HG02884 (cell line): ENCODE results near the gene GAK.

Experiments
- ATAC-seq: cut with Tn5 transposase; IDR thresholded peaks from one replicate; pipeline ENCODE4 v1.9.1; 2021; ENCODE audit warnings: mild to moderate bottlenecking, moderate library complexity; ENCODE audit not compliant: unreplicated experiment

GAK gene

DNA sequence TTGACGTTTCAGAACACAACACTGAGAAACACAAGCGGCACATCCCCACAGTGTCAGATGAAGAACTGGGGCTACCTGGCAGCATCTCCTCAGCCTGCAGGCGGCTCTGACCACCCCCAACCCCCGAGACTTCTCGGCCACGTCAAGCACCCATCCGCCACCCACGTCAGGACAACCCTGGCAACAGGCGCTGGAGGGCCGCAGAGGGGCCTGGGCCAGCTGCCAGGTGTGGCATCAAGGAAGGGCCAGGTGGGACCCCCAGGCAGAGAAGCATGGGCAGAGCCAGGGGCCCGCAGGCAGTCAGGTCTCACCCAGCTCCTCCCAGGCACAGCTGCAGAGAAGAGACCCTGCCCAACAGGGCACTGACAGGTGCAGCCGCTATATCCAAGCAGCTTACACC, 22.3 kb downstream of the GAK start:
- ATAC-seq, result no peak

DNA sequence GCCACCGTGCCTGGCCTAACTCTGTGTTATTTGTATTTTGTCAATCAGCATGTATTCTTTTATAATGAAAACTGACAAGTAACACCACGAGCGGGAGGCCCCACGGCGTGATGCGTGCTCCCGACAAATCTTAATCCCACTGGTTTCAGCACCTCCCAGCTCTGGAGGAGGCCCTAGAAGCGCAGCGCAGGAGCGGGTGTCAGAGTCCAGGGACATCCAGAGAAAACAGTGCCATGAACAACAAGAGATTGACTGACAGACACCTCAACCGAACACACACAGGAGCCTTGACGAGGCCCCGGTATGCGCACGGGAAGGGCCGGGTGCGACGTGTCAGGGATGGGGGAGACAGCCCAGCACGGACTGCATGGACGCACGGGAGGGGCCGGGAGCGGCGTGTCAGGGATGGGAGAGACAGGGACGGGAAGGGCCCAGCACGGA, 23.0 kb downstream of the GAK start:
- no peak for ATAC-seq

DNA sequence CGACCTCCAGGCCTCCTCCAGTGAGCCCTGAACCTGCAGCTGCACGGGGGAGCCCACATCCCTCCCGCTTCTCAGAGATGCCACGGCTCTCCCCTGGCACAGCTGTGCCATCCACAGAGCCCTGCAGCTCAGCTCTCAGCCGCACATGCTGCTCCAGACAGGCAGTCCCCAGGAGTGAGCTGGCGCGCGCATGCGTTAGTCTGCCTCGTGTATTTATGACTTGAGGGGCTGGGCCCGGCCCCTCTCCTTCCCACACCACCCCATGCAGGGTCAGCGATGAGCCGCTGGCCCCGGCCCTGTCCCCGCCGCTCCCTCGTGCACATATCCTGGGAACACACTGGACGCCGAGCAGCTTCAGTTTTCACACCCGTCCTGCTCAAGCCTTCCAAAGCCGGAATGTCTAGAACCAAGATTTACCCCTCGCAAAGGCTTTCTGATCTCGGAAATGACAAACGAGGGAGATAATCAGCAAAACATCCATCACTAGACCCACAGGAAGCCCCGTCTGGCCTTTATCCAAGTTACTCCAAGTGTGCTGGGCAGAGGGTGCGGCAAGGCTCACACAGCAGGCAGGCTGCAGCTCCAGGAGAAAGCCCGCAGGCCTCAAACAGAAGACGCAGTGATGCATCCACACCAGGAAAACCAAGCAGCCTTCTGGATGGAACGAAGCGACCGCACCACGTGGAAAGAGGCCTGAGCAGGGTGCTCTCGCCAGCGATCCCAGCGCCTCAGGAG, 24.3 kb downstream of the GAK start:
- no peak for ATAC-seq

DNA sequence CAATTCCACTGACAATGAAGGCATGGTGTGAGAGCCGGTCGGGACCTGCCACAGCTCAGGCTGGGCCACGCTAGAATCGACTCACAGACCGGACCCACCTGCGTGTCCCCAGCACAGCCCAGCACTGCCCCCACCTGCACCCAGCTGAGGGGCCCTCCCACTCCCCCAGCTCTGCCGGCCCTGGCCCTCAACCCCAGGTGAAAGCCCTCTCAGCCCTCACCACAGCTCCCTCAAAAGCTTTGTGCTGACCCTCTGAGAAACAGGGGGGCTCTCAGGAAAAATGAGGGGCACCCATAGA, 25.1 kb downstream of the GAK start:
- ATAC-seq, result no peak

DNA sequence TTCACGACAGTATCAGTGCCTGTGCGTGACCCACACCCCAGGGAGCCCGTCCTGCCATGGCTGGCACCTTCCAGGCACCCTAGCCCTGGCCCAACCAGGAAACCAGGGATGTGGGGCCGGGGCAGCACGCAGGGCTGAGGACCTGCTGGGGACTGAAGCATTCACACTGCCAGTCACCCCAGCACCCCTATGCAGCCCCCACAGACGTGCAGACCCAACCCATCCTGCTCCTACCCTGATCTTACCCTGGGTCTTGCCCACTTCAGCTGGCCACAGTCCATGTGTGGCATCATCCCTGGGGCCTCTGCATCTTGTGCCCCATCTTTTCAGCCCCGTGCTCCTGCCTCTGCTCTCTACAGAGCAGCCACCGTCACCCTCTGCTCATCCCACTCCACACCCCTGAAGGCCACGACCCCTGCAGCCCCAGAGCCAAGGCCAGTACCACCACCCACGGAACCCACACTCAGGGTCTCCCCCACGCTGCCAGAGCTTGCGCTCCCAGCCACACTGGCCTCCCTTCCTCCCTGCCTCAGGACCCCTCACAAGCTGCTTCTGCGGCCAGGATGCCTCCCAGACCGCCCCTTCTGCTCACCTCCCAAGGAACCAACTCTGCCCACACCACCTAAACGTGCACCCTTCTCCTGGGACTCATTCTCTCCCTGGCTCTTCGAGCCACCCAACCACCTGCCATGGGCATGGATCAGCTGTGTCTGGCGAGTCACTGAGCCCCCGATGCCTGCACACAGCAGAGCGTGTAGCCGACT, 25.6 kb downstream of the GAK start:
- no peak for ATAC-seq

GRCh38 chr4:905485-906338, 26.4 kb downstream of the GAK start:
- no peak for ATAC-seq

DNA sequence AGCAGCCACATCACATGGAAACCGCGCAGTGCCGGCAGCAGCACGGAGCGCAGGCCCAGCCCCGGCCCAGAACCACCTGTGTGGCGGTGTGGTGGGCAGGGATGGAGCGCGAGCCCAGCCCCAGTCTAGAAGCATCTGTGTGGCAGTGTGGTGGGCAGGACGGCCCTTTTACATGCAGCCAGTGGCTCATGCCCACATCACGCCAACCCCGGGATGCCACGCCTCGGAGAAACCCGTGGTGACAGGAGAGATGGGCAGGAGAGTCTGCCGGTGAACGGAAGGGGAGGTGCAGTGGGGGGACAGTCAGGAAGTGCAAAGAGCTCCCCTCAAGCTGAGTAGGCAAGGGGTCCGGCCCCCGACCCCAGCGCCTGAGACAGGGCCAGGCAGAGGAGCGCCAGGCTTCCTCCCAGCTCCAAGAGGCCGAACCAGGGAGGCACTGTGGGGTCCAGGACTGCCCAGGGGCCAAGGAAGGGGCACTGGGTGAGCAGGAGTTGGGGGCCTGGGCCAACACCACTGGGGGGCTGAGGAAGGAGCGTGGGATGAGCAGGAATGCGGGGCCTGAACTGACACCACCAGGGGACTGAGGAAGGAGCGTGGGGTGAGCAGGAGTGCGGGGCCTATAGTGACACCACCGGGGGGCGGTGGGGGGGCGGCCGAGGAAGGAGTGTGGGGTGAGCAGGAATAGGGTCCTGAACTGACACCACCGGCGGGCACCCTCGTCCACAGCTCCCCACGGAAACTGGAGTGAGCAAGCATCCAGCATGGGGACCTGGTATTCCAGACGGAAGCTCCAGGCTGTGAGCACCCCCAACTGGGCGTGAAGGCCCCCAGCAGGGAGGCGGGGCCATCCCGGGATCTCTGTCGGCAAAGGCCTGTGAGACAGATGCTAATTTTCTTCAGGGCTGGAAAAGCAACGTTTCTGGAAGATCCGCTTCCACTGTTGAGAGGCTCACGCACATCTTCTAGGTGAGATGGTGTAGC, 28.8 kb downstream of the GAK start:
- ATAC-seq, result no peak

- ATAC-seq, result no peak
Observed at GRCh38 chr4:901192-901910, 30.8 kb downstream of the GAK start.

GRCh38 chr4:900721-901120, 31.4 kb downstream of the GAK start:
- no peak for ATAC-seq

- no peak for ATAC-seq
Observed at GRCh38 chr4:900073-900472, 32.0 kb downstream of the GAK start.

- ATAC-seq, result no peak
Observed at GRCh38 chr4:899556-899906, 32.6 kb downstream of the GAK start.

GRCh38 chr4:898869-899555, 33.1 kb downstream of the GAK start:
- no peak for ATAC-seq

DNA sequence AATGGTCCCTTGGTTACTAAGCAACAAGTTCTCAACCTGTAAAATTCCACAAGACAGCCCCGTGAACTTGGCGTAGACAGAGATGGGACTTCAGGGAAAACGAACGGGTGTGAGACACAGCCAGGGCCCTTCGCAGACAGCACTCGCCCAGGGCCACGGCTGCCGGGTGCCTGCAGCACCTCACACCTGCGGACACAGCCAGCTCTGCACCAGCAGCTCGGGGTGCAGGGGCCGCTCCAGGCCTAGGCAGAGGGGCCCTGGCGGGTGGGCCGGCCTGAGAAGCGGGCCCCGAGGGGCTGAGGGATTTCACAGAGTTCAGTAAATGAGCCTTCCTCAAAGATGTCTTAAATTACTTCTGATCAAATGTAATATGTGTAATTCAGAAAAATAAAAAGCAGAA, 34.0 kb downstream of the GAK start:
- no peak for ATAC-seq

DNA sequence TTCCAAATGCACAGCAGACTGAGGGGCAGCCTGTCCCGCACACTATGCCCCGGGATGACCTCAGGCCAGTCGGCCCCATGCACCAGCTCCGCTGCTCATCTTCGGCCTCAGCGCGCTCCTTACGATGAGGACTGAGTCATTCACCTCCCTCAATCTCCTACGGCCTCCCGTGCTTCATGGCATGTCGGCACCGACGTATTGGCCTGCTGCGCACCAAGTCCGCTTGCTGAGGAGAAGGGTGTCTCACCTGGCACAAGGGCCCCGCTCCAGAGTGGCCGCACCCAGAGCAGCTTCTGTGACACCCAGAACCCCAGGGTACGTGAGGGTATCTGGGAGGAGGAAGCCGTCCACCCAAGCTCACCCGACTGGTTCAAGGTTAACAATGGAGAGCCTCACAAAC, 35.5 kb downstream of the GAK start:
- no peak for ATAC-seq

- ATAC-seq, result no peak
Observed at GRCh38 chr4:896216-896615, 35.9 kb downstream of the GAK start.

DNA sequence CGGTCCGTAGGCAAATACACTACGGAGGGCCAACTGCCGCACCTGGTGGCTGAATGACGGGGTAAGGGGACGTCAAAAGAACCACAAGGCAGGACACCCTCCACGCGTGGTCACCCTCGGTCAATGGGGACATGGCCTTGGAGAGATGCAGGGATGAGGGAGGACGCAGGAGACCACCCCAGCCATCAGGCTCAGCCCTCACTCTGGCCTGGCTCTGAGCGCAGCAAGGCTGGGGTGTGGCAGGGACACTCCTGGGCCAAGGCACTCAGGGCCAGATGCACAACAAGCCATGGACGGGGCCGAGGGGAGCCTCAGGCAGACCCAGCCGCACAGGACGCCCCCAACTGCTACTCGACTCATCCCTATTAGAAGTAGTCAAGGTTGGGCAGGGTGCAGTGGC, 36.5 kb downstream of the GAK start:
- ATAC-seq, result no peak

GRCh38 chr4:893995-894705, 38.0 kb downstream of the GAK start:
- ATAC-seq, result no peak

GRCh38 chr4:893276-893994, 38.7 kb downstream of the GAK start:
- ATAC-seq, result no peak
